Activated CD4-positive, alpha-beta memory T cell treated with anti-CD3 and anti-CD28 coated beads for 36 hours (primary cell): ENCODE measurements around the gene CHIT1. TPM values are rescaled to one million over a fixed set of nuclear protein-coding genes. Genes with fewer than 3 reads are reported as not detected.

Experiments used
- CTCF ChIA-PET: fragments of 350-600 bp; sonication (Branson Sonifier 250); formaldehyde crosslinking; loops from one replicate; lab custom pipeline; 2021; ENCODE audit warnings: antibody characterized with exemption, inconsistent platforms; lab: Charles Lee
- POLR2A ChIA-PET: fragments of 350-600 bp; sonication (Branson Sonifier 250); formaldehyde crosslinking; loops from one replicate; lab custom pipeline; 2021; ENCODE audit warnings: antibody characterized with exemption; lab: Charles Lee
- DNase-seq: peaks from one replicate; pipeline ENCODE4 v3.0.0-alpha.2; 2020
- H3K27ac Mint-ChIP-seq: one replicate; pipeline ENCODE4 v1.8.0; 2021; ENCODE audit warnings: mixed read lengths
- H3K27me3 Mint-ChIP-seq: one replicate; pipeline ENCODE4 v1.8.0; 2021; ENCODE audit warnings: mixed read lengths
- H3K36me3 Mint-ChIP-seq: one replicate; pipeline ENCODE4 v1.8.0; 2021; ENCODE audit warnings: mixed read lengths
- H3K4me1 Mint-ChIP-seq: one replicate; pipeline ENCODE4 v1.8.0; 2021; ENCODE audit warnings: low read depth, mixed read lengths
- H3K4me3 Mint-ChIP-seq: one replicate; pipeline ENCODE4 v1.8.0; 2021; ENCODE audit warnings: mild to moderate bottlenecking, mixed read lengths
- H3K9me3 Mint-ChIP-seq: one replicate; pipeline ENCODE4 v1.8.0; 2021; ENCODE audit warnings: mixed read lengths
- intact Hi-C: fragments of 100-400 bp; cut with micrococcal nuclease; formaldehyde crosslinking; loops from one replicate; pipeline ENCODE4 v1.15.1; 2023
- total RNA-seq, 2 experiments: library from RNA; stranded (reverse); gene quantifications; one replicate each; pipeline ENCODE4 v1.2.3, GENCODE V29; 2021

The CHIT1 gene
- total RNA-seq, 2 experiments from 2014 or later, result 0.19 to 0.53 TPM

DNA sequence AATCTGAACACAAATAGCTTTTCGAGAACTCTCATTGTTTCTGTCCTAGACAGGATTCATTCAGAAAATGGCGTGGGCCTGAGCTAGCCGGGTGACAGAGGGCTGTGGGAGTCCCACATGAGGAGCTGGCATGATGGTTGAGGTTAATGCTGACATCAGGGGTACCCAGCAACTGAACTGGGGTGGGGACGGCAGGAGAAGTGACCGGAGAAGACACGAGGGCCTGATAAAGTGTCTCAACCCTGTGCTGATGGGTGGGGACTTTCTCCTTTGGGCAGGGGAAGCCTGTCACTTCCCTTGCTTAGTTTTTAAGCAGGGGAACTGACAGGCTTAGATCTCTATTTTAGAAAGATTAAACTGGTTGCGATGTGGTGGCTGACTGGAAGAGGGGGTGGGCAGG lies 14.6 kb downstream of the CHIT1 start:
- Mint-ChIP-seq H3K9me3 (no peaks in the 10 kb centered on the region), H3K36me3 (no peaks in the 10 kb centered on the region), H3K4me1 (no peaks in the 10 kb centered on the region), H3K27me3 (peaks cover 10% of the 10 kb centered on the region), H3K27ac (no peak overlapping the region), H3K4me3 (no peak overlapping the region)
- DNase-seq, result no peak
- ChIA-PET CTCF (interaction anchor here (0.7 to 13.4 kb wide), 13 partner anchors 9 to 313 kb away, joined by 3 to 248 read pairs (median 12); no protein-coding TSS in a partner anchor), POLR2A (interaction anchor here (0.6 kb wide), 1 partner anchor 161 kb away, joined by 6 read pairs; no protein-coding TSS in a partner anchor)
- intact Hi-C loops, result loop anchor here (5.0 kb wide), 1 partner anchor 43 kb away; no protein-coding TSS in a partner anchor

GRCh38 chr1:203213126-203213525 lies 16.3 kb downstream of the CHIT1 start:
- no peak for DNase-seq
- peaks cover 6% of the 10 kb centered on the region for H3K27me3 Mint-ChIP-seq
- no peaks in the 10 kb centered on the region for H3K9me3 Mint-ChIP-seq
- ChIA-PET POLR2A (no interaction called here), CTCF (interaction anchor here (13.4 kb wide), 1 partner anchor 174 kb away, joined by 248 read pairs; no protein-coding TSS in a partner anchor)
- intact Hi-C loops, result no loop called here
- no peaks in the 10 kb centered on the region for H3K4me1 Mint-ChIP-seq
- no peak overlapping the region for H3K27ac Mint-ChIP-seq
- no peak overlapping the region for H3K4me3 Mint-ChIP-seq
- H3K36me3 Mint-ChIP-seq, result no peaks in the 10 kb centered on the region

DNA sequence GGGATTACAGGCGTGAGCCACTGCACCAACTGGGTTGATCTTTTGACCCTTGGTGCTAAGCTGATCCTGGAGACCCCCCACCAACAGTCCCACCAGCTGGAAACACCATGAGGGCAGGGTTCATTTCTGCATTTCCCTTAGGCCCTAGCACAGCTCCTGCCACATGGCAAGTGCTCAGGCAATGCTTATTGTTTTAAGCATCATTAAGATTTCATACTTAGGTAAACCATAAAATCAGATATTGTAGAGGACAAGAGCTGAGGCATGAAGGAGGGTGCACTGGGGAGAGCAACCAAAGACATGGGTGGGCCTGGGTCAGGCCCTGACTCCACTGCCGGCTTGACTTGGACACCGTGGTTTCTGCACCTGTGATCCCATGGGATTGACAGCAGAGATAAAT lies 17.7 kb downstream of the CHIT1 start:
- Mint-ChIP-seq H3K9me3 (no peaks in the 10 kb centered on the region), H3K4me1 (no peaks in the 10 kb centered on the region), H3K4me3 (no peak overlapping the region), H3K27ac (no peak overlapping the region), H3K27me3 (peaks cover 5% of the 10 kb centered on the region), H3K36me3 (no peaks in the 10 kb centered on the region)
- no peak for DNase-seq
- intact Hi-C loops, result no loop called here
- ChIA-PET CTCF (interaction anchor here (1.1 to 13.4 kb wide), 3 partner anchors 39 to 173 kb away, joined by 4 to 248 read pairs (median 6); no protein-coding TSS in a partner anchor), POLR2A (no interaction called here)

DNA sequence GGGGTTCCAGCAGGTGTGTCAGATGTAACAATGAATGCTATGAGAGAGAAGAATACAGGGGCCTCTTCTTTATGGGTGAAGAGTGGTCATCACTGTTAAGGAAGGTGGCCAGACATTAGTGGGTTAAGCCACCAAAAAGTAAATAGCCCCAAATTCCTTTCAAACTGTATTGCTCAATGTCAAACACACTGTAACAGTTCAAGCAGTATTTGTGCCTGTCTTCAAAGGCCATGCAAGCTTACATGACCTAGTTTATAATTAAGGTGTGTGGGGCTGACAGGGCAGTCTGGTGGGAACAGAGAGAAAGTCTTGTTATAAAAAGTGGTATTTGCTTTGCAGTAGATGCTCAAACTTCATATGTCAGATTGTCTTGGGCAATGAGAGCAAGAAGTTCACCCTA lies 18.5 kb downstream of the CHIT1 start:
- Mint-ChIP-seq H3K9me3 (no peaks in the 10 kb centered on the region), H3K4me3 (no peak overlapping the region), H3K36me3 (no peaks in the 10 kb centered on the region), H3K4me1 (no peaks in the 10 kb centered on the region), H3K27ac (no peak overlapping the region), H3K27me3 (peaks cover 2% of the 10 kb centered on the region)
- intact Hi-C loops, result no loop called here
- POLR2A ChIA-PET, result no interaction called here
- no peak for DNase-seq
- CTCF ChIA-PET, result interaction anchor here (1.1 to 13.4 kb wide), 3 partner anchors 38 to 172 kb away, joined by 4 to 248 read pairs (median 6); no protein-coding TSS in a partner anchor

- H3K4me3 Mint-ChIP-seq, result no peak overlapping the region
- no peaks in the 10 kb centered on the region for H3K4me1 Mint-ChIP-seq
- intact Hi-C loops, result no loop called here
- CTCF ChIA-PET, result interaction anchor here (2.2 to 13.4 kb wide), 2 partner anchors 57 to 172 kb away, joined by 6 to 248 read pairs; no protein-coding TSS in a partner anchor
- POLR2A ChIA-PET, result no interaction called here
- no peak overlapping the region for H3K27ac Mint-ChIP-seq
- H3K36me3 Mint-ChIP-seq, result no peaks in the 10 kb centered on the region
- H3K9me3 Mint-ChIP-seq, result no peaks in the 10 kb centered on the region
- H3K27me3 Mint-ChIP-seq, result peaks cover 2% of the 10 kb centered on the region
- DNase-seq, result no peak
Observed at GRCh38 chr1:203210350-203210749, 19.1 kb downstream of the CHIT1 start.

DNA sequence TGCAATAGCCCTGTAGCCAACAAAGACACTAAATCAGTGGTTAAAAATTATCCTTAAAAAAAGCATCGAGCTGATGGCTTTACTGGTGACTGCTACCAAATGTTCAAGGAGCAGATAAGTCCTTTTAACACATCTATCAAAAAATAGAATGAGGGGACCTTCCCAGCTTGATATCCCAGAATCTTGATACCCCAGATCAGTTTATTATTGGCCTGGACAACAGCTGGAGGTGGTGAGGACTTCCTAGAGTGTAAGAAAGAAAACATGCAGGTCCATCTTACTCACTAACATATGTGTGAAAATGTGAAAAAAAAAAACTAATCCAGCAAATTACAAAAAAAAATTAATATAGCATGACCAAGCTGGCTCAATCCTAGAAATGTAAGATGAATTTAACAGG lies 21.3 kb downstream of the CHIT1 start:
- H3K4me1 Mint-ChIP-seq, result no peaks in the 10 kb centered on the region
- ChIA-PET POLR2A (no interaction called here), CTCF (interaction anchor here (1.0 kb wide), 1 partner anchor 8 kb away, joined by 7 read pairs; no protein-coding TSS in a partner anchor)

DNA sequence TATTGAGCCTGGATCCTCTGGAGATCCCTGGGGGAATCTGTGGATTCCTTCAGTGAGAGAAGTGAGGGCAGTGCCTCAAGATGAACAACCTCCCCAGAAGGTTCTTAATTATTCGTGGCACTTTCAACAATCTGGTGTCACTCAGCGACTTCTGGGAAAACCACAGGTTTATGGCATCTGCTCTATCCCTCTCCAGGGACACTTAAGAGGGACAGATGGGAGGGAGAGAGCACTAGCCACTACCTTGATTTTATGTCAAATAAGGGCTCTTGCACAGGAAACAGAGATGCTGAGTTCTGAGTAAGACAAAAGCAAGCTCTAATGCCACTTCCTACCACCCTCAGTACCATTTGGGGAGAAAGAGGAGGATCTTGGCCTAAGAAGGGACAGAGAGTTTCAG lies 21.7 kb downstream of the CHIT1 start:
- Mint-ChIP-seq H3K36me3 (no peaks in the 10 kb centered on the region), H3K27me3 (peaks cover 4% of the 10 kb centered on the region), H3K9me3 (no peaks in the 10 kb centered on the region), H3K4me1 (no peaks in the 10 kb centered on the region), H3K27ac (no peak overlapping the region), H3K4me3 (no peak overlapping the region)
- ChIA-PET POLR2A (no interaction called here), CTCF (interaction anchor here (1.0 kb wide), 1 partner anchor 8 kb away, joined by 7 read pairs; no protein-coding TSS in a partner anchor)
- no peak for DNase-seq
- intact Hi-C loops, result no loop called here

More for the DNA sequence above, 21.3 kb downstream of the CHIT1 start:
- Mint-ChIP-seq H3K27ac (no peak overlapping the region), H3K36me3 (no peaks in the 10 kb centered on the region), H3K4me3 (no peak overlapping the region), H3K27me3 (peaks cover 2% of the 10 kb centered on the region), H3K9me3 (no peaks in the 10 kb centered on the region)
- intact Hi-C loops, result no loop called here
- no peak for DNase-seq

- ChIA-PET CTCF (interaction anchor here (2.4 to 2.7 kb wide), 2 partner anchors 10 to 167 kb away, joined by 6 to 14 read pairs; no protein-coding TSS in a partner anchor), POLR2A (no interaction called here)
- Mint-ChIP-seq H3K4me3 (no peak overlapping the region), H3K27me3 (peaks cover 8% of the 10 kb centered on the region), H3K36me3 (no peaks in the 10 kb centered on the region), H3K9me3 (no peaks in the 10 kb centered on the region), H3K4me1 (no peaks in the 10 kb centered on the region), H3K27ac (no peak overlapping the region)
- no peak for DNase-seq
- intact Hi-C loops, result no loop called here
Observed at GRCh38 chr1:203206129-203206687, 23.3 kb downstream of the CHIT1 start.

- no peaks in the 10 kb centered on the region for H3K36me3 Mint-ChIP-seq
- intact Hi-C loops, result no loop called here
- no peaks in the 10 kb centered on the region for H3K4me1 Mint-ChIP-seq
- H3K9me3 Mint-ChIP-seq, result no peaks in the 10 kb centered on the region
- peaks cover 11% of the 10 kb centered on the region for H3K27me3 Mint-ChIP-seq
- CTCF ChIA-PET, result interaction anchor here (2.4 to 2.7 kb wide), 2 partner anchors 11 to 165 kb away, joined by 6 to 14 read pairs; no protein-coding TSS in a partner anchor
- no peak overlapping the region for H3K4me3 Mint-ChIP-seq
- no peak for DNase-seq
- H3K27ac Mint-ChIP-seq, result no peak overlapping the region
- POLR2A ChIA-PET, result no interaction called here
Observed at GRCh38 chr1:203204756-203205155, 24.7 kb downstream of the CHIT1 start.

GRCh38 chr1:203202431-203203245 lies 26.8 kb downstream of the CHIT1 start:
- POLR2A ChIA-PET, result no interaction called here
- H3K27ac Mint-ChIP-seq, result no peak overlapping the region
- no peak for DNase-seq
- no peaks in the 10 kb centered on the region for H3K4me1 Mint-ChIP-seq
- CTCF ChIA-PET, result interaction anchor here (0.9 to 1.5 kb wide), 2 partner anchors 13 to 30 kb away, joined by 3 to 6 read pairs; no protein-coding TSS in a partner anchor
- H3K27me3 Mint-ChIP-seq, result peaks cover 11% of the 10 kb centered on the region
- H3K4me3 Mint-ChIP-seq, result no peak overlapping the region
- intact Hi-C loops, result no loop called here
- no peaks in the 10 kb centered on the region for H3K36me3 Mint-ChIP-seq
- H3K9me3 Mint-ChIP-seq, result no peaks in the 10 kb centered on the region

DNA sequence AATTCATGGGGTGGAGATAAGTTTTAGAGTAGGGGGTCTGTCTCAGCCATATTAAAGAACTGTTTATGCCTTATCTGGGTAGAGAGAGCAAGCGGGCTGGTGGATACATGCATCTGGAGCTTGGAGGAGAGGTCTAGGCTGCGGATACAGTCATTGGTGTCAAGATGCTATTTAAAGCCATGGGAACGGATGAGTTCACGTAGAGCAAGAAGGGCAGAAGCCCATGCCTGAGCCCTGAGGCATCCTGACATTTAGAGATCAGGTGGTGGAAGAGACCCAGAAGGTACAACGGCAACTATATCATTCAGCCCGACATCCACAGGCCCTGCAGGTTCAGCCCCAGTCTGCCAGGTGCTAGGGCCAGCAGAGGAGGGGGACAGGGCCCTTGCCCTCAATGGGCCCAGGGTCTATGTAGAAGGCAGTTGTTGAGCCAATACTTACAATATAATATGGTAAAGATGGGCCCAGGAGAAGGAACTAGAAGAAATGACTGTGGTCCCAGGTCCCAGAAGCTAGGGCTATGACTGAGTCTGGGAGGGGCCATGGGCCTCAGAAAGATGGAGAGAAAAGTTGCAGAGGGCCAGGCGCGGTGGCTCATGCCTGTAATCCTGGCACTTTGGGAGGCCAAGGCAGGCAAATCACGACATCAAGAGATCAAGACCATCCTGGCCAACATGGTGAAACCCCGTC lies 27.8 kb downstream of the CHIT1 start:
- H3K9me3 Mint-ChIP-seq, result no peaks in the 10 kb centered on the region
- H3K4me1 Mint-ChIP-seq, result no peaks in the 10 kb centered on the region
- POLR2A ChIA-PET, result no interaction called here
- DNase-seq, result no peak
- peaks cover 15% of the 10 kb centered on the region for H3K27me3 Mint-ChIP-seq
- CTCF ChIA-PET, result interaction anchor here (0.9 kb wide), 1 partner anchor 29 kb away, joined by 3 read pairs; no protein-coding TSS in a partner anchor
- no peaks in the 10 kb centered on the region for H3K36me3 Mint-ChIP-seq
- no peak overlapping the region for H3K4me3 Mint-ChIP-seq
- intact Hi-C loops, result no loop called here
- H3K27ac Mint-ChIP-seq, result no peak overlapping the region
